ENCODE data around the gene TEX26. TPM values are rescaled to one million over a fixed set of nuclear protein-coding genes. Genes with fewer than 3 reads are reported as not detected.

The TEX26 gene
- total and polyA plus RNA-seq, 2 of the 4 experiments (the other 2 are of a cell fraction), result not detected

DNA sequence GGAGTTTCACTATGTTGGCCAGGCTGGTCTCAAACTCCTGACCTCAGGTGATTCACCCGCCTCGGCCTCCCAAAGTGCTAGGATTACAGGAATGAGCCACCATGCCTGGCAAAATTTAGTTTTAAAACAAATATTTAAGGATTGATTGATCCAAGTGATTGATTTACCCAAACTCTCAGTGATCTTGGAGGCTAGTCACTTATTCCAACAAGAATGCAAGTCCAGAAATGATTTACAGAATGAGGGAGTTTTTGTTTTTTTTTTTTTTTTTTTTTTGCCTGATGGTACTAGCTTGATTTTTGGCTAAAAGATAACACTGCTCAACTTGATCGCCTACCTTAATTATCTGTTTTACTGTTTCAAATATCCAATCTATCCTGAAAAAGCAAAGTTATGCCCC, 5.7 kb upstream of the TEX26 start:
- Histone ChIP-seq H2BK20ac (ENCODE audit: low read depth, low read length) (no peak overlapping the region), H3K36me3 (ENCODE audit: control insufficient read depth, insufficient read depth, low read length) (no peaks in the 10 kb centered on the region), H4K8ac (ENCODE audit: low read depth in 2 of 2, low read length in 2 of 2) (no peak overlapping the region), H3K27ac (ENCODE audit: insufficient read depth, low read length) (no peak overlapping the region), H2BK15ac (ENCODE audit: low read depth, low read length) (no peak overlapping the region), H3K18ac (ENCODE audit: low read depth, low read length) (no peak overlapping the region), H3K4me3 (ENCODE audit: insufficient read depth, low read depth, low read length) (no peak overlapping the region), H3K14ac (replicated peaks; ENCODE audit: low read depth, low read length) (no peak overlapping the region), H3K23ac (ENCODE audit: low read depth, low read length) (no peak overlapping the region), H3K79me1 (ENCODE audit: low read depth in 1 of 2, low read length in 2 of 2) (no peaks in the 10 kb centered on the region), H2BK5ac (ENCODE audit: low read depth, low read length, poor library complexity, severe bottlenecking) (no peak overlapping the region), H3K4ac (ENCODE audit: low read depth, low read length) (no peak overlapping the region), H4K5ac (ENCODE audit: low read depth, low read length) (no peak overlapping the region), H2BK120ac (ENCODE audit: low read depth, low read length) (no peak overlapping the region), H4K20me1 (ENCODE audit: insufficient read depth, low read length) (no peaks in the 10 kb centered on the region), H3K4me2 (ENCODE audit: low read depth, low read length) (no peak overlapping the region), H2AFZ (replicated peaks; ENCODE audit: low read length, poor library complexity) (no peak overlapping the region), H3K9me3 (ENCODE audit: control insufficient read depth, insufficient read depth, low read length) (no peaks in the 10 kb centered on the region), H3K27me3 (ENCODE audit: control insufficient read depth, insufficient read depth, low read length) (peaks cover 3% of the 10 kb centered on the region; the same call in 1 of the 2 replicates), H3K56ac (ENCODE audit: extremely low read depth, insufficient read depth, low read length) (no peak overlapping the region), H3K9ac (ENCODE audit: low read depth, low read length) (no peak overlapping the region), H3K4me1 (ENCODE audit: control insufficient read depth, insufficient read depth, low read length) (no peaks in the 10 kb centered on the region), H4K91ac (ENCODE audit: insufficient read depth, low read depth, low read length) (no peak overlapping the region), H3K9me1 (ENCODE audit: insufficient read depth, low read length) (no peaks in the 10 kb centered on the region), H2AK9ac (replicated peaks; ENCODE audit: low read depth, low read length, poor library complexity) (no peak overlapping the region), H2AK5ac (ENCODE audit: low read depth, low read length) (no peak overlapping the region)
- no CpG with 5 or more reads among the region's 3 CpGs for WGBS, 2 experiments (ENCODE audit: extremely low coverage in 2 of 2, insufficient read length in 1 of 2)
- in situ Hi-C loops (cut with MboI; ENCODE audit: low sequenced_read_pairs), result no loop called here
- dilution Hi-C loops (cut with HindIII; ENCODE audit: low sequenced_read_pairs, unreplicated experiment), result no loop called here
- intact Hi-C loops (cut with micrococcal nuclease), result no loop called here
- TF ChIP-seq BHLHE40 (IDR thresholded peaks at IDR 0.05; ENCODE audit: low read depth, low read length), result no peak
- no peak for TF ChIP-seq RFX5 (IDR thresholded peaks at IDR 0.05; ENCODE audit: low read depth, low read length)
- TF ChIP-seq, protein P1, sequence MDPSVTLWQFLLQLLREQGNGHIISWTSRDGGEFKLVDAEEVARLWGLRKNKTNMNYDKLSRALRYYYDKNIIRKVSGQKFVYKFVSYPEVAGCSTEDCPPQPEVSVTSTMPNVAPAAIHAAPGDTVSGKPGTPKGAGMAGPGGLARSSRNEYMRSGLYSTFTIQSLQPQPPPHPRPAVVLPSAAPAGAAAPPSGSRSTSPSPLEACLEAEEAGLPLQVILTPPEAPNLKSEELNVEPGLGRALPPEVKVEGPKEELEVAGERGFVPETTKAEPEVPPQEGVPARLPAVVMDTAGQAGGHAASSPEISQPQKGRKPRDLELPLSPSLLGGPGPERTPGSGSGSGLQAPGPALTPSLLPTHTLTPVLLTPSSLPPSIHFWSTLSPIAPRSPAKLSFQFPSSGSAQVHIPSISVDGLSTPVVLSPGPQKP (IDR thresholded peaks at IDR 0.05; ENCODE audit: borderline replicate concordance, low read depth, low read length), result no peak
- no peak for TF ChIP-seq SMC3 (IDR thresholded peaks at IDR 0.05; ENCODE audit: low read depth, low read length)
- no peak for TF ChIP-seq FOS (IDR thresholded peaks at IDR 0.05; ENCODE audit: low read depth, low read length)
- no peak for TF ChIP-seq RAD21 (IDR thresholded peaks at IDR 0.05; ENCODE audit: low read length)
- TF ChIP-seq MAFK (IDR thresholded peaks at IDR 0.05; ENCODE audit: low read depth, low read length), result no peak
- no peak for TF ChIP-seq POLR2A (IDR thresholded peaks at IDR 0.05; ENCODE audit: low read depth, low read length)
- no peak for TF ChIP-seq MXI1 (IDR thresholded peaks at IDR 0.05; ENCODE audit: borderline replicate concordance, low read depth, low read length)
- no peak for TF ChIP-seq RCOR1 (IDR thresholded peaks at IDR 0.05; ENCODE audit: insufficient replicate concordance, low read length)
- no peak for TF ChIP-seq CHD1 (IDR thresholded peaks at IDR 0.05; ENCODE audit: low read depth, low read length)
- TF ChIP-seq, protein P2, sequence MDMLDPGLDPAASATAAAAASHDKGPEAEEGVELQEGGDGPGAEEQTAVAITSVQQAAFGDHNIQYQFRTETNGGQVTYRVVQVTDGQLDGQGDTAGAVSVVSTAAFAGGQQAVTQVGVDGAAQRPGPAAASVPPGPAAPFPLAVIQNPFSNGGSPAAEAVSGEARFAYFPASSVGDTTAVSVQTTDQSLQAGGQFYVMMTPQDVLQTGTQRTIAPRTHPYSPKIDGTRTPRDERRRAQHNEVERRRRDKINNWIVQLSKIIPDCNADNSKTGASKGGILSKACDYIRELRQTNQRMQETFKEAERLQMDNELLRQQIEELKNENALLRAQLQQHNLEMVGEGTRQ (IDR thresholded peaks at IDR 0.05; ENCODE audit: low read depth, low read length), result no peak
- TF ChIP-seq, protein P3, sequence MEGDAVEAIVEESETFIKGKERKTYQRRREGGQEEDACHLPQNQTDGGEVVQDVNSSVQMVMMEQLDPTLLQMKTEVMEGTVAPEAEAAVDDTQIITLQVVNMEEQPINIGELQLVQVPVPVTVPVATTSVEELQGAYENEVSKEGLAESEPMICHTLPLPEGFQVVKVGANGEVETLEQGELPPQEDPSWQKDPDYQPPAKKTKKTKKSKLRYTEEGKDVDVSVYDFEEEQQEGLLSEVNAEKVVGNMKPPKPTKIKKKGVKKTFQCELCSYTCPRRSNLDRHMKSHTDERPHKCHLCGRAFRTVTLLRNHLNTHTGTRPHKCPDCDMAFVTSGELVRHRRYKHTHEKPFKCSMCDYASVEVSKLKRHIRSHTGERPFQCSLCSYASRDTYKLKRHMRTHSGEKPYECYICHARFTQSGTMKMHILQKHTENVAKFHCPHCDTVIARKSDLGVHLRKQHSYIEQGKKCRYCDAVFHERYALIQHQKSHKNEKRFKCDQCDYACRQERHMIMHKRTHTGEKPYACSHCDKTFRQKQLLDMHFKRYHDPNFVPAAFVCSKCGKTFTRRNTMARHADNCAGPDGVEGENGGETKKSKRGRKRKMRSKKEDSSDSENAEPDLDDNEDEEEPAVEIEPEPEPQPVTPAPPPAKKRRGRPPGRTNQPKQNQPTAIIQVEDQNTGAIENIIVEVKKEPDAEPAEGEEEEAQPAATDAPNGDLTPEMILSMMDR (conservative IDR thresholded peaks at IDR 0.05; ENCODE audit: low read depth, low read length), result no peak
- no peak for TF ChIP-seq CEBPB (IDR thresholded peaks at IDR 0.05; ENCODE audit: low read depth, low read length)
- no peak for TF ChIP-seq NFE2L2 (IDR thresholded peaks at IDR 0.05; ENCODE audit: low read depth, low read length)
- BruUV-seq (replicated peaks), result no TSS peak
- ATAC-seq (ENCODE audit: low read depth) (no peak), DNase-seq (no peak)
- CTCF ChIA-PET, result no interaction called here
- POLR2A ChIA-PET (ENCODE audit: unreplicated experiment), result no interaction called here

Measured in IMR-90 (cell line).